ENCODE results near the gene EPM2A.

GRCh38 chr6:145704143-145704781, 31.1 kb downstream of the EPM2A start:
- TF ChIP-seq CTCF (IDR thresholded peaks at IDR 0.05) (peak in 3 of 6 experiments; percentile 15 to 52 (median 38)), POLR2A (IDR thresholded peaks at IDR 0.05) (no peak)
